Measurements from ENCODE around the gene PIP5KL1. TPM values are rescaled to one million over a fixed set of nuclear protein-coding genes. Genes with fewer than 3 reads are reported as not detected.

PIP5KL1 gene
- total RNA-seq, 2 donors from 2014 or later: 0.20 TPM; not detected in 1

- Histone ChIP-seq H3K36me3 (peaks cover 3% of the 10 kb centered on the region), H3K4me1 (peaks cover 2 to 55% of the 10 kb centered on the region in 2 donors), H3K27me3 (no peaks in the 10 kb centered on the region), H3K4me3 (peak overlapping the region; percentile 76 to 77), H3K9me3 (no peaks in the 10 kb centered on the region), H3K27ac (peak overlapping the region; percentile 93 to 94)
- DNase-seq (ENCODE audit: low spot score): no peak
- no peak for TF ChIP-seq CTCF (IDR thresholded peaks at IDR 0.05)
Measured at GRCh38 chr9:127878001-127878651, 52.5 kb downstream of the PIP5KL1 start.

GRCh38 chr9:127877566-127877998 lies 53.0 kb downstream of the PIP5KL1 start, which contains the start of gene AK1:
Gene AK1 (minus strand): TSS chr9:127877675. CDS start chr9:127874617, 3,058 bp downstream.
- no peak for TF ChIP-seq CTCF (IDR thresholded peaks at IDR 0.05)
- peak within 1 kb of the TSS; percentile 76 to 77 for H3K4me3 ChIP-seq
- H3K36me3 ChIP-seq: peaks cover 8% of the 10 kb centered on the region
- no peaks in the 10 kb centered on the region for H3K9me3 ChIP-seq
- peak within 1 kb of the TSS; percentile 93 to 94 for H3K27ac ChIP-seq
- peaks cover 2 to 60% of the 10 kb centered on the region in 2 donors for H3K4me1 ChIP-seq
- peak; percentile 84 for DNase-seq (ENCODE audit: low spot score)
- H3K27me3 ChIP-seq: no peaks in the 10 kb centered on the region

GRCh38 chr9:127876764-127877562 lies 53.6 kb downstream of the PIP5KL1 start:
- Histone ChIP-seq H3K4me3 (peak overlapping the region; percentile 76 to 77), H3K27ac (peak overlapping the region; percentile 93 to 94), H3K4me1 (peaks cover 2 to 61% of the 10 kb centered on the region in 2 donors), H3K9me3 (no peaks in the 10 kb centered on the region), H3K36me3 (peaks cover 15% of the 10 kb centered on the region), H3K27me3 (no peaks in the 10 kb centered on the region)
- no peak for DNase-seq (ENCODE audit: low spot score)
- TF ChIP-seq CTCF (IDR thresholded peaks at IDR 0.05): no peak

- Histone ChIP-seq H3K4me3 (peak overlapping the region; percentile 76 to 77), H3K27me3 (no peaks in the 10 kb centered on the region), H3K27ac (peak overlapping the region; percentile 93 to 94), H3K4me1 (peaks cover 2 to 61% of the 10 kb centered on the region in 2 donors), H3K9me3 (no peaks in the 10 kb centered on the region), H3K36me3 (peaks cover 22% of the 10 kb centered on the region)
- DNase-seq (ENCODE audit: low spot score): no peak
- TF ChIP-seq CTCF (IDR thresholded peaks at IDR 0.05): no peak
Measured at GRCh38 chr9:127876026-127876763, 54.4 kb downstream of the PIP5KL1 start.

- Histone ChIP-seq H3K4me3 (peak overlapping the region; percentile 76 to 77), H3K36me3 (peaks cover 29% of the 10 kb centered on the region), H3K9me3 (no peaks in the 10 kb centered on the region), H3K4me1 (peaks cover 2 to 61% of the 10 kb centered on the region in 2 donors), H3K27ac (peak overlapping the region; percentile 93 to 94), H3K27me3 (no peaks in the 10 kb centered on the region)
- no peak for DNase-seq (ENCODE audit: low spot score)
- no peak for TF ChIP-seq CTCF (IDR thresholded peaks at IDR 0.05)
Measured at GRCh38 chr9:127875306-127875966, 55.1 kb downstream of the PIP5KL1 start.
